ENCODE data around the gene G3BP1.

DNA sequence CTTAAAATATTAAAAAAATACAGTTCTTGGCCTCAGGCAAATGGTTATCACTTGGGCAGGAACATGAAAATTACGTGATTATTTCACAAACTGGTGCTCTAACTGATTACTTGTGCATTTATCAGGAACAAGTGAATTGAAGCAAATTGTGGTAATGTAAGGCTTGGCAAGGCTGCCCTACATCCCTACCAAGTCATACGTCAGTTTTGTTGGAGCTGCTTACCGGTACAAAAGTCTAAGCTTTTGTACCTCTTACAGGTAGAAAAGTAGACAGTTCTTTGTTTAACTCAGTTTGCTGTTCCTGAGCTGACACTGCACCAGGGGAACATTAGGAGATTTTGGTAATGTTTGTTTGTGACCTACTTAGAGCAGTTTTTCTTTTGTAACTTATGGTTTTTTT is 2.2 kb downstream of the G3BP1 start:
- TF ChIP-seq, protein P1, sequence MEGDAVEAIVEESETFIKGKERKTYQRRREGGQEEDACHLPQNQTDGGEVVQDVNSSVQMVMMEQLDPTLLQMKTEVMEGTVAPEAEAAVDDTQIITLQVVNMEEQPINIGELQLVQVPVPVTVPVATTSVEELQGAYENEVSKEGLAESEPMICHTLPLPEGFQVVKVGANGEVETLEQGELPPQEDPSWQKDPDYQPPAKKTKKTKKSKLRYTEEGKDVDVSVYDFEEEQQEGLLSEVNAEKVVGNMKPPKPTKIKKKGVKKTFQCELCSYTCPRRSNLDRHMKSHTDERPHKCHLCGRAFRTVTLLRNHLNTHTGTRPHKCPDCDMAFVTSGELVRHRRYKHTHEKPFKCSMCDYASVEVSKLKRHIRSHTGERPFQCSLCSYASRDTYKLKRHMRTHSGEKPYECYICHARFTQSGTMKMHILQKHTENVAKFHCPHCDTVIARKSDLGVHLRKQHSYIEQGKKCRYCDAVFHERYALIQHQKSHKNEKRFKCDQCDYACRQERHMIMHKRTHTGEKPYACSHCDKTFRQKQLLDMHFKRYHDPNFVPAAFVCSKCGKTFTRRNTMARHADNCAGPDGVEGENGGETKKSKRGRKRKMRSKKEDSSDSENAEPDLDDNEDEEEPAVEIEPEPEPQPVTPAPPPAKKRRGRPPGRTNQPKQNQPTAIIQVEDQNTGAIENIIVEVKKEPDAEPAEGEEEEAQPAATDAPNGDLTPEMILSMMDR (IDR thresholded peaks at IDR 0.05), result no peak
- TF ChIP-seq POLR2AphosphoS5 (IDR thresholded peaks at IDR 0.05) (no peak), POLR2A (IDR thresholded peaks at IDR 0.05) (no peak), EP300 (IDR thresholded peaks at IDR 0.05; ENCODE audit: low read depth) (no peak)
